Activated CD4-positive, alpha-beta T cell treated with anti-CD3 and anti-CD28 coated beads for 48 hours (primary cell): ENCODE results near the gene GSX1.

Experiments used
- DNase-seq: peaks from one replicate; pipeline ENCODE4 v3.0.0-alpha.2; 2020

Gene GSX1

GRCh38 chr13:27835799-27836198 lies 43.5 kb downstream of the GSX1 start:
- no peak for DNase-seq

- no peak for DNase-seq
Observed at GRCh38 chr13:27839809-27840467, 47.7 kb downstream of the GSX1 start.

GRCh38 chr13:27842571-27842970 lies 50.3 kb downstream of the GSX1 start:
- DNase-seq = no peak
